ENCODE results near the gene SMCHD1.

- TF ChIP-seq CREB1 (CRISPR knock-in tag; IDR thresholded peaks at IDR 0.05; ENCODE audit: low read depth): no peak
- no peak for TF ChIP-seq EZH2 (IDR thresholded peaks at IDR 0.05; ENCODE audit: low read depth, unreplicated experiment)
- TF ChIP-seq CTCF (conservative IDR thresholded peaks at IDR 0.05; ENCODE audit: low read depth in 2 of 2): no peak
- no peak for TF ChIP-seq EZH2phosphoT487 (IDR thresholded peaks at IDR 0.05; ENCODE audit: unreplicated experiment)
- no peak for TF ChIP-seq ZNF462 (CRISPR knock-in tag; IDR thresholded peaks at IDR 0.05)
- TF ChIP-seq STAT1 (IDR thresholded peaks at IDR 0.05; ENCODE audit: unreplicated experiment): no peak
- TF ChIP-seq POLR2AphosphoS5 (IDR thresholded peaks at IDR 0.05; ENCODE audit: low read depth): no peak
- TF ChIP-seq ZNF331 (CRISPR knock-in tag; IDR thresholded peaks at IDR 0.05; ENCODE audit: low read depth): no peak
- TF ChIP-seq REST (IDR thresholded peaks at IDR 0.05; ENCODE audit: unreplicated experiment): no peak
- no peak for TF ChIP-seq ETS1 (IDR thresholded peaks at IDR 0.05)
- no peak for TF ChIP-seq JUNB (IDR thresholded peaks at IDR 0.05; ENCODE audit: unreplicated experiment)
- no peak for TF ChIP-seq NANOG (IDR thresholded peaks at IDR 0.05; ENCODE audit: borderline replicate concordance)
- TF ChIP-seq ZNF114 (CRISPR knock-in tag; IDR thresholded peaks at IDR 0.05): no peak
Measured at GRCh38 chr18:2657788-2658458, 2.4 kb downstream of the SMCHD1 start.
